ENCODE results near the gene BEGAIN. TPM values are rescaled to one million over a fixed set of nuclear protein-coding genes. Genes with fewer than 3 reads are reported as not detected.

BEGAIN gene
- total RNA-seq, 1 donor from 2014 or later: 7.0 TPM

DNA sequence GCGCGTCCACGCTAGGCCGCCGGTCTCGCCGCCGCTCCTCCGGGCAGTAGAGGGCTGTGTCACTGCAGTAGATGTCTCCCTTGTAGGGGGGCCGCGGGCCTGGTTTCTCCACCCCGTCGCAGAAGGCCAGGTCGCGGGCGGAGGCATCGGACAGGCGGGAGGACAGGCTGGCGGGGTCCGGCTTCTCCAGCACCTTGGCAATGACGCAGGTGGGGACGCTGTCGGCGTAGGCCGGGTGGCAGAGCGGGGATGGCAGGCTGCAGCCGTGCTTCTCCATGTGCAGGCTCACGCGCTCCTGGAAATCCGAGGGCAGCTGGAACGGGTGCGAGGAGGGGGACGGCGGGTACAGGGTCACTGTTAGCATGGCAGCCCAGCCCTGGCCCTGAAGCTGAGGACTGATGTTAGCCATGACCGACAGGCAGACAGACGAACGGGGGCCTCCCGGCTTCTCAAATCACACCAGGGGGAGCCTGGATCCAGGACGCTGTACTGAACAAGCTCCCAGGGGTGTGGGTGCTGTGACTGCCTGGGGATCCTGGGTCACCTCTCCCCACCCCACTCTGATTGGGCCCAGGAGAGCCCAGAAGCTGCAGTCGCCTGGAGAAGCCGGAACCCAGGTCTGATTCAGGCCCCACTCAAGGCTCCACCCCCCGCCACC lies 48.1 kb downstream of the BEGAIN start:
- TF ChIP-seq, protein P1, sequence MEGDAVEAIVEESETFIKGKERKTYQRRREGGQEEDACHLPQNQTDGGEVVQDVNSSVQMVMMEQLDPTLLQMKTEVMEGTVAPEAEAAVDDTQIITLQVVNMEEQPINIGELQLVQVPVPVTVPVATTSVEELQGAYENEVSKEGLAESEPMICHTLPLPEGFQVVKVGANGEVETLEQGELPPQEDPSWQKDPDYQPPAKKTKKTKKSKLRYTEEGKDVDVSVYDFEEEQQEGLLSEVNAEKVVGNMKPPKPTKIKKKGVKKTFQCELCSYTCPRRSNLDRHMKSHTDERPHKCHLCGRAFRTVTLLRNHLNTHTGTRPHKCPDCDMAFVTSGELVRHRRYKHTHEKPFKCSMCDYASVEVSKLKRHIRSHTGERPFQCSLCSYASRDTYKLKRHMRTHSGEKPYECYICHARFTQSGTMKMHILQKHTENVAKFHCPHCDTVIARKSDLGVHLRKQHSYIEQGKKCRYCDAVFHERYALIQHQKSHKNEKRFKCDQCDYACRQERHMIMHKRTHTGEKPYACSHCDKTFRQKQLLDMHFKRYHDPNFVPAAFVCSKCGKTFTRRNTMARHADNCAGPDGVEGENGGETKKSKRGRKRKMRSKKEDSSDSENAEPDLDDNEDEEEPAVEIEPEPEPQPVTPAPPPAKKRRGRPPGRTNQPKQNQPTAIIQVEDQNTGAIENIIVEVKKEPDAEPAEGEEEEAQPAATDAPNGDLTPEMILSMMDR (IDR thresholded peaks at IDR 0.05): no peak
- Mint-ChIP-seq H3K27me3 (ENCODE audit: unreplicated experiment) (no peaks in the 10 kb centered on the region), H3K36me3 (ENCODE audit: unreplicated experiment) (peaks cover 5% of the 10 kb centered on the region), H3K4me3 (ENCODE audit: unreplicated experiment) (no peak overlapping the region), H3K27ac (ENCODE audit: unreplicated experiment) (no peak overlapping the region), H3K4me1 (ENCODE audit: unreplicated experiment) (peaks cover 18% of the 10 kb centered on the region), H3K9me3 (ENCODE audit: unreplicated experiment) (no peaks in the 10 kb centered on the region)
- no peak for DNase-seq (ENCODE audit: extremely low spot score, unreplicated experiment)

DNA sequence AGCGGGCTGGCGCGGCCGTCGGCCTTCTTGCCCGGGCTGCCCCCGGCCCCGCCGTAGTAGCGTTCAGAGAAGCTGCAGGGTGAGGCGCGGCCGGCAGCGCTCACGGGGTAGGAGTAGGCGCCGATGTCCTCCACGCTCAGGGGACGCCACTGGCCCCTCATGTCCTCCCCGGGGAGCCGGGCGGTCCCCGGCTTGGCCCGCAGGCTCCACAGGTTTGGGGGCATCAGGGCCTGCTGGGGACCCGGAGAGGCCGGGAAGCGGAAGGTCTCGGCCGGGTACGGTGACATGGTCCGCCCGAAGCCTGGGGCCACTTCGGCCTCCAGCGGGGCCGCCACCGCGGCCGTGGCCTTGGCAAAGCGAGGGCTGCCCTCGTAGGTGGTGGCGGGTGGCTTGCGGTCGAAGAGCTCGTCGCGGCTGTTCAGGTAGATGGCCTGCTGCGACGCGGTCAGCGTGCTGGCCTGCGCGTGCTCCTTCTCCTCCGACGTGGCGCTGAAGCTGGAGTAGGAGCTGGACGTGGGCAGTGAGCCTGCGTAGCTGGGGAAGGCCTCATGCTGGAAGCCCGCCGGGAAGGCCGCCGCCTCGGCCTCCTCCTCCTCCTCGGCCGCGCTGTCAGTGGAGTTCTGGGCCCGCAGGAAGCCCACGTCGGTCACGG lies 48.7 kb downstream of the BEGAIN start:
- TF ChIP-seq, protein P1 (IDR thresholded peaks at IDR 0.05): no peak
- peaks cover 21% of the 10 kb centered on the region for H3K4me1 Mint-ChIP-seq (ENCODE audit: unreplicated experiment)
- H3K27ac Mint-ChIP-seq (ENCODE audit: unreplicated experiment): no peak overlapping the region
- no peaks in the 10 kb centered on the region for H3K9me3 Mint-ChIP-seq (ENCODE audit: unreplicated experiment)
- no peak overlapping the region for H3K4me3 Mint-ChIP-seq (ENCODE audit: unreplicated experiment)
- H3K36me3 Mint-ChIP-seq (ENCODE audit: unreplicated experiment): peaks cover 5% of the 10 kb centered on the region
- DNase-seq (ENCODE audit: extremely low spot score, unreplicated experiment): no peak
- no peaks in the 10 kb centered on the region for H3K27me3 Mint-ChIP-seq (ENCODE audit: unreplicated experiment)

DNA sequence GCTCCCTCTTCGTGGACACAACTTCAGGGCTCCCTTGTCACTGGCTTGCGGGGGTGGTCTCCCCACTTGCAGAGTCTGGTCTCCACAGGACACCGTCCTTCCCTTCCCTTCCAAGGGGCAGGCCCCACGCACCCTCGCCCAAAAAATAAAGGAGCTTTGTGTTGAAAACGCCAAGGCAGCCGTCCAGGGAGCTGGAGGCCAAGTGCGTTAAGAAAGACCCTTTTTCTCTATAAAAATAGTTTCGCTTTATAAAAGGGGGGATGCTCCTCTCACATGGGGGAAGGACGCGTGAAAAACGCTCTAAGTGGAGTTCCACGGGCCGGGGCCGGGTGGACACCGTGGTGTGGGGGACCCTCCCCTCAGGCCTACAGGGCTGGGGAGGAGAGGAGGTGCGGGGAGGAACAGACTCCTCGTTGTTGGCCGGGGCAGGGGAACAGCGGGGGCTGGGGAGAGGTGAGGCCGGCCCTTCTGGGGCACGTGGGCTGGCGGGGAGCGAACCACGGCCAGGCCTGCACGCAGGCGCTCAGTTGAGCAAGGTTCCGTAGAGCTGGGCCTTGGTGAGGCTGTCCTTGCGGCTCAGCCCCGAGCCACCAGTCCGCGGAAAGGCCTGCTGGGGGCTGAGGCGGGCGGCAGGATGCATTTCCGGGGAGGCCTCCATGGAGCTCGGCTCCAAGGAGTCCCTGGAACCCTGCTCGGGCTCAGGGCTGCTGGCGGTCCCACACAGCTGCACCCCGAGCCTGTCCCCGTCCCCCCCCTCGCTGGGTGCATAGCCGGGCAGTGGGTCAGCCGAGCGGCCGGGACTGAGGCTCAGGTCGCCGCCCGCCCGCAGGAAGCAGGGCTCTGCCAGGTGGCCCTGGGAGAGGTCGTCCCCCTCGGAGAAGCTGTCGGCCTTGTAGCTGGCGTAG lies 49.5 kb downstream of the BEGAIN start:
- Mint-ChIP-seq H3K9me3 (ENCODE audit: unreplicated experiment) (no peaks in the 10 kb centered on the region), H3K36me3 (ENCODE audit: unreplicated experiment) (peaks cover 5% of the 10 kb centered on the region), H3K4me1 (ENCODE audit: unreplicated experiment) (peaks cover 21% of the 10 kb centered on the region), H3K4me3 (ENCODE audit: unreplicated experiment) (no peak overlapping the region), H3K27ac (ENCODE audit: unreplicated experiment) (no peak overlapping the region), H3K27me3 (ENCODE audit: unreplicated experiment) (no peaks in the 10 kb centered on the region)
- TF ChIP-seq, protein P1 (IDR thresholded peaks at IDR 0.05): no peak
- no peak for DNase-seq (ENCODE audit: extremely low spot score, unreplicated experiment)

DNA sequence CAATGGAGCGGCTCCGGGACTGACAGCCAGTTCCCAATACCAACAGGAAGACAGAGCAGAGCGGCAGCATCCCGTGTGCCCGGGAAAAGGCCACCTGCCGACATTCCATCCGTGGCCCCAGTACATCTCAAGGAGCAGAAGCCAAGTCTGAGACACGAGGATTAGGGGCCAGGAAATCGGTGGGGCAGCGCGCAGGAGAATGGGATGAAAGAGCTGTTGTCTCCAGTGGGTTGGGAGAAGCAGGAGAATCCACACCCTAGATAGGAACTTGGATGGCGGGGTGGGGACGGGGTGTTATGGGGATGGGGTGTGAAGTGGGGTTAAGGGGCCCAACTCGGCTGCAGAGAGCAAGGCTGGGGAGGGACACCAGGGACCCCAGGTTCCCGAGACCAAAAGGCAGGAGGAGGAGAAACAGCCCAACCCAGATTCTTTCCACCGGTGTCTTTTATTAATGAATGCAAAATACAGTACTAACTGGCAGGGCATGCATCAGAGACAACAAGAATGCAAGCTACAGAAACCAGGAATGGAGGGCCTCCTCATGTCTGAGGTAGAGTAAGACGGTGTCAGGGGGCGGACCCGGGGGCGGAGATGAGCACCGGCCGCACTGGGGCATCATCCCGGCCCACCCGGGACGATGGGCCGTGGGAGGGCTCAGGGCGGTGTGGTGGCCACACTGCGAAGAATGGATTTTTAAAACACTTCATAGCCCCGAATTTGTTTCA lies 50.3 kb downstream of the BEGAIN start:
- H3K4me3 Mint-ChIP-seq (ENCODE audit: unreplicated experiment): no peak overlapping the region
- H3K9me3 Mint-ChIP-seq (ENCODE audit: unreplicated experiment): no peaks in the 10 kb centered on the region
- DNase-seq (ENCODE audit: extremely low spot score, unreplicated experiment): peak; percentile 67
- no peak overlapping the region for H3K27ac Mint-ChIP-seq (ENCODE audit: unreplicated experiment)
- H3K27me3 Mint-ChIP-seq (ENCODE audit: unreplicated experiment): no peaks in the 10 kb centered on the region
- peaks cover 5% of the 10 kb centered on the region for H3K36me3 Mint-ChIP-seq (ENCODE audit: unreplicated experiment)
- H3K4me1 Mint-ChIP-seq (ENCODE audit: unreplicated experiment): peaks cover 21% of the 10 kb centered on the region
- TF ChIP-seq, protein P1 (IDR thresholded peaks at IDR 0.05): no peak
